GM10248 (cell line): Measurements from ENCODE around the gene TUBB1.

ENCODE experiments used
- CTCF ChIA-PET: fragments of 300-600 bp; sonication (Branson Sonifier 250); formaldehyde crosslinking; extraction: SDS; loops from one replicate; lab custom pipeline; 2021; ENCODE audit warnings: antibody characterized with exemption; lab: Yijun Ruan, JAX
- POLR2A ChIA-PET: fragments of 350-650 bp; sonication (Branson Sonifier 250); formaldehyde crosslinking; extraction: SDS; loops from one replicate; lab custom pipeline; 2020; ENCODE audit warnings: antibody characterized with exemption; lab: Yijun Ruan, JAX
- DNase-seq: peaks from one replicate; pipeline ENCODE4 v3.0.0; 2012; ENCODE audit errors: extremely low spot score
- CTCF ChIP-seq: IDR thresholded peaks from 2 replicates; pipeline ENCODE4 v1.5.1; 2012; ENCODE audit warnings: mild to moderate bottlenecking, low read depth; ENCODE audit errors: extremely low read depth, missing control alignments, control extremely low read depth

The TUBB1 gene

GRCh38 chr20:59032023-59032712 lies 12.9 kb downstream of the TUBB1 start, which contains the start of gene ATP5F1E:
TSS of gene ATP5F1E (minus strand) at chr20:59032335. CDS start at chr20:59032251, 84 bp downstream.
- CTCF ChIA-PET: interaction anchor here (1.0 to 2.2 kb wide), 12 partner anchors 9 to 381 kb away, joined by 3 to 10 read pairs (median 4); partner anchors contain the start of genes PRELID3B and STX16
- peak; percentile 98 for DNase-seq
- no peak for TF ChIP-seq CTCF
- POLR2A ChIA-PET: interaction anchor here (0.7 to 1.7 kb wide), 13 partner anchors 8 to 146 kb away, joined by 3 to 11 read pairs (median 3); partner anchors contain the start of gene PRELID3B

DNA sequence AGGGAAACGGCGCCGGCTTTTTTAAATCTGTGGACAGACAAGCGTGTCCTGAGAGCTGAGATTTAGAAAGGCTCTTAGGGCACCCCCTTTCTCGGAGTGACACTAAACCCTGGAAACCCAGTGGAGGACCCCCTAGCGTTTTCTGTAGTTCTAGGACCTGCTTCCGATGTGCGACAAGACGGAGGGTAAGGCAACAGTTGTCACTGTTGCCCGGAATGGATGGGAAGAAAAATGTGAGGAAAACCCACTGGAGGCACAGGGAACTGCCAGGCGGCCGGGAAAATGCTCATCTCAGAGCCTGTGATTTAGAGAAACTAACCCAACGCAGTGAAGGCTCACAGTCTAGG lies 13.5 kb downstream of the TUBB1 start:
- no peak for TF ChIP-seq CTCF
- no peak for DNase-seq
- CTCF ChIA-PET: interaction anchor here (1.0 to 2.2 kb wide), 8 partner anchors 10 to 382 kb away, joined by 3 to 10 read pairs (median 4); partner anchors contain the start of genes PRELID3B and STX16
- POLR2A ChIA-PET: interaction anchor here (0.9 to 1.7 kb wide), 11 partner anchors 8 to 146 kb away, joined by 3 to 11 read pairs (median 3); partner anchors contain the start of gene PRELID3B

DNA sequence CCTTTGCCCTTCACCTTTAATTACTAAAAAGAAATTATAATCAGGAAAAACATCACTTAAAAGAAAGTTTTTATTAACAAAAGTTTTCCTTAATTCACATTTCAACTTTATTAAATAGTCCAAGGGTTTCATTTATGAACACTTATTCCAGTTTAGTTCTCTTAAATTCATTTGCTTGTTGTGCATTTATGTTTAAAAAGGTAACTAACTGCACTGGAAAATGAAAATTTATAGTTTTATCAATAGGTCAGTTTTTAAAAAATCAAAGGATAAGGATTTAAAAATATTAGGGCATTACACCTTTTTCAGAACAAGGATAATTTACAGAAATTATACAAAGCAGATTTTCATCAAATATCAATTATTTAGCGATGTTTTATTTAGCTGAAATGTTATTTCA lies 13.9 kb downstream of the TUBB1 start:
- no peak for DNase-seq
- POLR2A ChIA-PET: no interaction called here
- CTCF ChIA-PET: interaction anchor here (1.0 to 2.0 kb wide), 7 partner anchors 10 to 382 kb away, joined by 3 to 9 read pairs (median 3); partner anchors contain the start of genes PRELID3B and STX16
- TF ChIP-seq CTCF: no peak

- no peak for DNase-seq
- no peak for TF ChIP-seq CTCF
- POLR2A ChIA-PET: no interaction called here
- CTCF ChIA-PET: interaction anchor here (1.0 to 2.0 kb wide), 5 partner anchors 9 to 383 kb away, joined by 3 to 9 read pairs (median 4); partner anchors contain the start of genes PRELID3B and STX16
Observed at GRCh38 chr20:59033616-59034165, 14.5 kb downstream of the TUBB1 start.

DNA sequence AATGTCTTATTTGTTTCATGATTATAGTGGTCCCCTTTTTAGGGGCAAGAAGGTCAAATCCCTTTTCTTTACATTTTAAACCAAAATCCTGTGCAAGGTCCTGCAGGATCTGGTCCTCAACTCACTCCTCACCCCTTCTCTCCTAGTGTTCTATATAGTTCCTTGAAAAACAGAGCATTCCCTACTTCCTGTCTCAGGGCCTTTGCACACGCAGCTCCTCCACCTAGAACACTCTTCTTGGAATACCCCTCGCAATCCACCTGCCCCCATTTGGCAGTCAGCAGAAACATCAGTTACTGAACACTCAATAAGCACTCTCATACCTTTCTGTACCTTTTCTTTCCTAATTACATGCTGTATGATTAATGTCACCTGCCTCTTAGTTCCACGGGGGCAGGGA lies 16.2 kb downstream of the TUBB1 start:
- TF ChIP-seq CTCF: no peak
- ChIA-PET CTCF (no interaction called here), POLR2A (no interaction called here)
- DNase-seq: no peak

DNA sequence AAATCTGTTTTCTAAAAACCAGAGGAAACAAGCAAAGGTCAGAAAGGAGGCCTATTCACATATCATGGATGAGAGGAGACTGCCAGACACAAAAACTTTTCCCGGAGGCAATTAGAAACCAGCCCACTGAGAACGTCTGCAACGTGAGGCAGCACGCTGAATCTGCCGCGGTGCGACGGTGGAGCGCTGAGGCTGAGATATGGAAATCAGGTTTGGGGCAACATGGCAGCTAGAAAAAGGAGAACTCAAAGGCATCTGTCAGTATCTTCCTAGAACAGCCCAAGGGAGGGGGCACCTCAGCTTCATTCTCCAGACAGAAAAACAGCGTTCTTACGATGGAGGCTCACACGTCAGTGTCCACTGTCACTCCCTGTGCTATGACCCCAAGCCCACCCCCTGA lies 18.2 kb downstream of the TUBB1 start:
- ChIA-PET CTCF (no interaction called here), POLR2A (no interaction called here)
- DNase-seq: no peak
- TF ChIP-seq CTCF: no peak
